Ascending aorta (tissue), 2 donors: ENCODE measurements around the gene PSD. TPM values are rescaled to one million over a fixed set of nuclear protein-coding genes. Genes with fewer than 3 reads are reported as not detected.
A peak's percentile ranks its signal among the peaks of the same experiment; 100 is the strongest.

Experiments used
- DNase-seq, 2 donors: peaks; one replicate each; pipeline ENCODE4 v3.0.0-alpha.2; 2019; ENCODE audit warnings: low spot score in 2 of 2
- H3K27ac ChIP-seq, 2 donors: fragments of 200-600 bp; sonication (generic); one replicate each; pipeline ENCODE4 v1.5.1; 2016 to 2017; ENCODE audit warnings: mild to moderate bottlenecking in 1 of 2
- H3K27me3 ChIP-seq: fragments of 200-600 bp; sonication (generic); one replicate; pipeline ENCODE4 v1.5.1; 2017
- H3K36me3 ChIP-seq, 2 donors: fragments of 200-600 bp; sonication (generic); one replicate each; pipeline ENCODE4 v1.5.1; 2016
- H3K4me1 ChIP-seq, 2 donors: fragments of 200-600 bp; sonication (generic); one replicate each; pipeline ENCODE4 v1.5.1; 2016 to 2017; ENCODE audit warnings: mild to moderate bottlenecking in 1 of 2
- H3K4me3 ChIP-seq, 2 donors: fragments of 200-600 bp; sonication (generic); one replicate each; pipeline ENCODE4 v1.5.1; 2016 to 2017; ENCODE audit warnings: mild to moderate bottlenecking in 1 of 2
- H3K9me3 ChIP-seq, 2 donors: fragments of 200-600 bp; sonication (generic); one replicate each; pipeline ENCODE4 v1.5.1; 2016
- CTCF ChIP-seq, 3 experiments: fragments of 200-600 bp in 2 of 3; fragments of 450-650 bp in 1 of 3; sonication (generic) in 2 of 3; IDR thresholded peaks; one replicate each; pipeline ENCODE4 v1.5.1; 2016 to 2019; ENCODE audit warnings: antibody characterized with exemption in 3 of 3, mild to moderate bottlenecking in 1 of 3, moderate library complexity in 1 of 3
- intact Hi-C: fragments of 100-400 bp; cut with DNase I; formaldehyde crosslinking; loops from one replicate; pipeline ENCODE4 v1.15.1; 2023
- total RNA-seq: library from RNA; depleted of rRNA; stranded (reverse); fragments of >200 nt; gene quantifications from one replicate; pipeline ENCODE4 v1.1.0, GENCODE V29; 2016

PSD gene
- total RNA-seq, 1 donor from 2014 or later = not detected

- H3K9me3 ChIP-seq = no peaks in the 10 kb centered on the region
- TF ChIP-seq CTCF (IDR thresholded peaks at IDR 0.05) = no peak
- no peak for DNase-seq
- H3K27me3 ChIP-seq = peaks cover 13% of the 10 kb centered on the region
- peaks cover 16 to 27% of the 10 kb centered on the region in 2 donors for H3K4me1 ChIP-seq
- H3K36me3 ChIP-seq = peaks cover 11 to 15% of the 10 kb centered on the region in 2 donors
- H3K4me3 ChIP-seq = peak overlapping the region; percentile 92 to 93
- H3K27ac ChIP-seq = peak overlapping the region; percentile 85 to 86
- intact Hi-C loops = loop anchor here (1.0 kb wide), 2 partner anchors 10 to 28 kb away; partner anchors contain the start of gene CUEDC2
Measured at GRCh38 chr10:102421757-102422512, 3.4 kb upstream of the PSD start.

- H3K4me1 ChIP-seq = peaks cover 16 to 27% of the 10 kb centered on the region in 2 donors
- H3K27ac ChIP-seq = peak overlapping the region; percentile 85 to 86
- H3K4me3 ChIP-seq = peak overlapping the region; percentile 92 to 93
- H3K27me3 ChIP-seq = peaks cover 13% of the 10 kb centered on the region
- no peak for TF ChIP-seq CTCF (IDR thresholded peaks at IDR 0.05)
- H3K36me3 ChIP-seq = peaks cover 11 to 15% of the 10 kb centered on the region in 2 donors
- no peak for DNase-seq
- intact Hi-C loops = loop anchor here (1.0 kb wide), 1 partner anchor 11 kb away; the partner anchor contains the start of gene CUEDC2
- no peaks in the 10 kb centered on the region for H3K9me3 ChIP-seq
Measured at GRCh38 chr10:102421507-102421756, 2.8 kb upstream of the PSD start.

- no peak for TF ChIP-seq CTCF (IDR thresholded peaks at IDR 0.05)
- Histone ChIP-seq H3K4me3 (peak within 1 kb of the TSS; percentile 92 to 93), H3K9me3 (no peaks in the 10 kb centered on the region), H3K4me1 (peaks cover 16 to 27% of the 10 kb centered on the region in 2 donors), H3K27ac (peak within 1 kb of the TSS; percentile 85 to 86), H3K36me3 (peaks cover 11 to 15% of the 10 kb centered on the region in 2 donors), H3K27me3 (peaks cover 13% of the 10 kb centered on the region)
- peak; percentile 85 to 99 for DNase-seq
- intact Hi-C loops = loop anchor here (1.0 kb wide), 3 partner anchors 11 to 269 kb away; partner anchors contain the start of genes CUEDC2 and NOLC1
Measured at GRCh38 chr10:102420714-102421506, 2.3 kb upstream of the PSD start, which contains the start of gene FBXL15. Gene FBXL15, plus strand, starts transcription at chr10:102420836. Its CDS starts 294 bp downstream, at chr10:102421130.

- H3K9me3 ChIP-seq = no peaks in the 10 kb centered on the region
- TF ChIP-seq CTCF (IDR thresholded peaks at IDR 0.05) = no peak
- H3K4me1 ChIP-seq = peaks cover 16 to 27% of the 10 kb centered on the region in 2 donors
- intact Hi-C loops = loop anchor here (1.0 kb wide), 2 partner anchors 21 to 268 kb away; partner anchors contain the start of gene NOLC1
- H3K27ac ChIP-seq = peak overlapping the region; percentile 85 to 86
- peak overlapping the region; percentile 92 to 93 for H3K4me3 ChIP-seq
- H3K36me3 ChIP-seq = peaks cover 11 to 15% of the 10 kb centered on the region in 2 donors
- DNase-seq = no peak
- H3K27me3 ChIP-seq = peaks cover 13% of the 10 kb centered on the region
Measured at GRCh38 chr10:102420181-102420713, 1.7 kb upstream of the PSD start.
